Endothelial cell of umbilical vein (primary cell): ENCODE results near the gene SERPIND1. TPM values are rescaled to one million over a fixed set of nuclear protein-coding genes. Genes with fewer than 3 reads are reported as not detected.

Source experiments
- BruUV-seq: library from RNA; stranded (reverse); fragments of 400-500 nt; replicated peaks from 2 replicates; lab custom pipeline; 2021; lab: Mats Ljungman, UMichigan
- CTCF ChIA-PET: fragments of 300-600, 350-600 bp; sonication (Branson Sonifier 250); formaldehyde crosslinking; loops from one replicate; lab custom pipeline; 2021; ENCODE audit warnings: antibody characterized with exemption, inconsistent platforms; lab: Charles Lee
- POLR2A ChIA-PET: fragments of 300-600, 350-600 bp; sonication (Branson Sonifier 250); formaldehyde crosslinking; loops from one replicate; lab custom pipeline; 2021; ENCODE audit warnings: antibody characterized with exemption, inconsistent platforms; lab: Charles Lee
- DNase-seq: peaks from one replicate; pipeline ENCODE4 v3.0.0-alpha.2; 2011; ENCODE audit warnings: low read depth, low spot score
- FAIRE-seq: peaks from 2 replicates; lab custom pipeline; 2011; peaks lifted over from hg19 to GRCh38; lab: Jason Lieb, UNC
- H2AFZ ChIP-seq: 2 replicates; pipeline ENCODE4 v1.6.0; 2012; ENCODE audit warnings: low read depth, low read length, control low read depth, inconsistent platforms
- H3K27ac ChIP-seq: 2 replicates; pipeline ENCODE4 v1.5.1; 2011; ENCODE audit warnings: low read depth, mild to moderate bottlenecking, control low read depth, low read length, moderate library complexity; ENCODE audit not compliant: insufficient read depth
- H3K27me3 ChIP-seq, 2 experiments: 2 replicates each; pipeline versions ENCODE4 v1.6.0 to v1.6.1; 2011; ENCODE audit warnings: low read length in 2 of 2, mixed read lengths in 1 of 2; ENCODE audit not compliant: control insufficient read depth in 2 of 2, insufficient read depth in 2 of 2
- H3K36me3 ChIP-seq, 2 experiments: 2 replicates in 1 of 2; 3 replicates in 1 of 2; pipeline ENCODE4 v1.5.1; 2011; ENCODE audit warnings: low read length in 2 of 2, mild to moderate bottlenecking in 1 of 2, moderate library complexity in 1 of 2; ENCODE audit not compliant: control insufficient read depth in 2 of 2, insufficient read depth in 2 of 2; ENCODE audit errors: extremely low read depth in 1 of 2
- H3K4me1 ChIP-seq: 3 replicates; pipeline ENCODE4 v1.5.1; 2011; ENCODE audit warnings: mild to moderate bottlenecking, low read length; ENCODE audit not compliant: control insufficient read depth, insufficient read depth; ENCODE audit errors: extremely low read depth
- H3K4me2 ChIP-seq: 2 replicates; pipeline ENCODE4 v1.6.1; 2011; ENCODE audit warnings: low read length, control low read depth, mixed read lengths; ENCODE audit not compliant: insufficient read depth
- H3K4me3 ChIP-seq, 3 experiments: fragments of 200-600 bp in 1 of 3; sonication (generic), shearing (Covaris generic) in 1 of 3; replicated peaks in 1 of 3; 2 replicates each; pipeline ENCODE4 v1.5.1; 2011 to 2016; ENCODE audit warnings: control low read depth in 3 of 3, low read length in 3 of 3, mild to moderate bottlenecking in 2 of 3, inconsistent platforms in 1 of 3, low read depth in 1 of 3, moderate library complexity in 1 of 3; ENCODE audit not compliant: insufficient read depth in 1 of 3
- H3K79me2 ChIP-seq: 2 replicates; pipeline ENCODE4 v1.6.0; 2012; ENCODE audit warnings: low read length, inconsistent platforms; ENCODE audit not compliant: control insufficient read depth, insufficient read depth
- H3K9ac ChIP-seq: replicated peaks from 2 replicates; pipeline ENCODE3; 2011; ENCODE audit warnings: low read length, control low read depth; ENCODE audit not compliant: insufficient read depth; ENCODE audit errors: extremely low read depth
- H3K9me1 ChIP-seq: replicated peaks from 3 replicates; pipeline ENCODE4 v1.6.0; 2011; ENCODE audit warnings: mild to moderate bottlenecking, low read length; ENCODE audit not compliant: control insufficient read depth, insufficient read depth; ENCODE audit errors: extremely low read depth
- H3K9me3 ChIP-seq: replicated peaks from 2 replicates; pipeline ENCODE4 v1.5.1; 2012; ENCODE audit warnings: low read length, inconsistent platforms; ENCODE audit not compliant: control insufficient read depth, insufficient read depth
- H4K20me1 ChIP-seq: replicated peaks from 2 replicates; pipeline ENCODE3; 2011; ENCODE audit warnings: mild to moderate bottlenecking, low read length; ENCODE audit not compliant: control insufficient read depth, insufficient read depth; ENCODE audit errors: extremely low read depth
- CTCF ChIP-seq, 2 donors: IDR thresholded peaks; 1 replicate in 1 of 2; 2 replicates in 1 of 2; pipeline ENCODE4 v1.5.1; 2011; ENCODE audit warnings: low read length in 2 of 2, mild to moderate bottlenecking in 2 of 2, moderate library complexity in 2 of 2, control low read depth in 1 of 2, inconsistent platforms in 1 of 2, low read depth in 1 of 2; ENCODE audit not compliant: insufficient read depth in 1 of 2; ENCODE audit errors: extremely low read depth in 1 of 2
- EZH2 ChIP-seq: IDR thresholded peaks from 2 replicates; pipeline ENCODE4 v1.6.1; 2012; ENCODE audit warnings: borderline replicate concordance, low read depth, mild to moderate bottlenecking, moderate library complexity, low read length, inconsistent platforms; ENCODE audit not compliant: severe bottlenecking
- FOS ChIP-seq: IDR thresholded peaks from 2 replicates; pipeline ENCODE4 v1.6.1; 2011; ENCODE audit warnings: mild to moderate bottlenecking, low read length, moderate library complexity, borderline replicate concordance; ENCODE audit not compliant: insufficient read depth
- GATA2 ChIP-seq: IDR thresholded peaks from 2 replicates; pipeline ENCODE4 v1.7.0; 2011; ENCODE audit warnings: low read depth, mild to moderate bottlenecking, moderate library complexity, mixed read lengths, low read length; ENCODE audit not compliant: insufficient read length, insufficient read depth
- JUN ChIP-seq: IDR thresholded peaks from 2 replicates; pipeline ENCODE4 v1.6.1; 2011; ENCODE audit warnings: borderline replicate concordance, low read depth; ENCODE audit not compliant: insufficient read length, insufficient read depth
- MYC ChIP-seq: IDR thresholded peaks from one replicate; pipeline ENCODE4 v1.6.1; 2011; ENCODE audit warnings: mild to moderate bottlenecking, low read depth, low read length
- POLR2A ChIP-seq: IDR thresholded peaks from 2 replicates; pipeline ENCODE4 v1.6.1; 2012; ENCODE audit warnings: low read depth, mild to moderate bottlenecking, control low read depth, low read length
- POLR2AphosphoS5 ChIP-seq: IDR thresholded peaks from 2 replicates; pipeline ENCODE4 v1.6.1; 2012; ENCODE audit warnings: low read depth, mild to moderate bottlenecking, control low read depth, low read length, moderate library complexity; ENCODE audit not compliant: insufficient read depth
- dilution Hi-C: fragments of 300-500 bp; cut with MboI; formaldehyde crosslinking; loops from one replicate; pipeline ENCODE4 v1.15.0; 2019; ENCODE audit warnings: low sequenced_read_pairs; ENCODE audit not compliant: extremely low pct_ligation_motif_present
- intact Hi-C: fragments of 100-400 bp; cut with micrococcal nuclease; formaldehyde crosslinking; loops from one replicate; pipeline ENCODE4 v1.10.0; 2022
- polyA plus RNA-seq, 4 experiments: library from polyadenylated mRNA; depleted of rRNA in 3 of 4; stranded (reverse) in 3 of 4; unstranded in 1 of 4; fragments of >200 nt; gene quantifications; 2 replicates each; pipeline versions ENCODE4 v1.2.1 to v1.2.3, GENCODE V29; 2011 to 2012; ENCODE audit warnings: missing spikeins in 1 of 4
- total RNA-seq: library from RNA; stranded (reverse); gene quantifications from 2 replicates; pipeline ENCODE4 v1.2.3, GENCODE V29; 2021
- TF ChIP-seq, protein P1 (sequence below): IDR thresholded peaks from 2 replicates; pipeline ENCODE4 v1.6.1; 2011; ENCODE audit not compliant: insufficient read depth, insufficient read length

SERPIND1 gene
- total and polyA plus RNA-seq, 2 donors (not counting 3 experiments of a cell fraction or from before 2014, with no cell fraction given) = 0.94 to 1.8 TPM

- no peak overlapping the region for H3K4me2 ChIP-seq
- TF ChIP-seq POLR2AphosphoS5 = no peak
- TF ChIP-seq JUN = no peak
- no peak for TF ChIP-seq GATA2
- no peak for TF ChIP-seq POLR2A
- no peak for TF ChIP-seq EZH2
- TF ChIP-seq FOS = no peak
- no peak for TF ChIP-seq MYC
- TF ChIP-seq, protein P1, sequence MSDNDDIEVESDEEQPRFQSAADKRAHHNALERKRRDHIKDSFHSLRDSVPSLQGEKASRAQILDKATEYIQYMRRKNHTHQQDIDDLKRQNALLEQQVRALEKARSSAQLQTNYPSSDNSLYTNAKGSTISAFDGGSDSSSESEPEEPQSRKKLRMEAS = no peak
- TF ChIP-seq CTCF (IDR thresholded peaks at IDR 0.05; ENCODE audit: extremely low read depth in 1 of 2, insufficient read depth in 1 of 2, low read depth in 1 of 2, low read length in 2 of 2) = no peak
- no TSS peak for BruUV-seq
- no peak overlapping the region for H3K4me3 ChIP-seq
- no peaks in the 10 kb centered on the region for H3K79me2 ChIP-seq
- H3K27me3 ChIP-seq = no peaks in the 10 kb centered on the region
- POLR2A ChIA-PET = no interaction called here
- H2AFZ ChIP-seq = no peak overlapping the region
- CTCF ChIA-PET = interaction anchor here (0.7 to 3.5 kb wide), 19 partner anchors 8 to 323 kb away, joined by 3 to 26 read pairs (median 4); no protein-coding TSS in a partner anchor
- dilution Hi-C loops = no loop called here
- H3K9ac ChIP-seq = no peak overlapping the region
- DNase-seq = no peak
- H3K9me1 ChIP-seq = no peaks in the 10 kb centered on the region
- intact Hi-C loops = no loop called here
- no peaks in the 10 kb centered on the region for H3K9me3 ChIP-seq
- no peaks in the 10 kb centered on the region for H4K20me1 ChIP-seq
- no peak overlapping the region for H3K27ac ChIP-seq
- H3K4me1 ChIP-seq = peaks cover 3% of the 10 kb centered on the region
- FAIRE-seq = no peak
- H3K36me3 ChIP-seq = peaks cover 4 to 6% of the 10 kb centered on the region in 2 experiments
Measured at GRCh38 chr22:20741008-20741633, 32.8 kb upstream of the SERPIND1 start.
